Activated T-cell treated with anti-CD3 and anti-CD28 coated beads, Interleukin-2, amount 50 U/mL, for 72 hours (primary cell): Measurements from ENCODE around the gene GARIN3. TPM values are rescaled to one million over a fixed set of nuclear protein-coding genes. Genes with fewer than 3 reads are reported as not detected.

Experiments
- ATAC-seq, 2 donors: fragments of 150-1000 bp; cut with Tn5 transposase; replicated peaks in 1 of 2; 2 replicates each; pipeline ENCODE4 v1.10.0; 2021; ENCODE audit warnings: moderate library complexity in 2 of 2, mild to moderate bottlenecking in 1 of 2
- DNase-seq, 2 donors: peaks; one replicate each; pipeline ENCODE4 v3.0.0; 2021 to 2022; ENCODE audit warnings: mixed read lengths in 1 of 2
- H3K27ac Mint-ChIP-seq: one replicate; pipeline ENCODE4 v1.8.0; 2022; ENCODE audit warnings: mild to moderate bottlenecking, moderate library complexity, mixed read lengths
- H3K27me3 Mint-ChIP-seq: one replicate; pipeline ENCODE4 v1.8.0; 2022; ENCODE audit warnings: low read depth, mixed read lengths
- H3K36me3 Mint-ChIP-seq, 2 donors: one replicate each; pipeline ENCODE4 v1.8.0; 2022; ENCODE audit warnings: mixed read lengths in 2 of 2, mild to moderate bottlenecking in 1 of 2; ENCODE audit not compliant: insufficient read depth in 2 of 2
- H3K4me1 Mint-ChIP-seq: one replicate; pipeline ENCODE4 v1.8.0; 2022; ENCODE audit warnings: low read depth, mixed read lengths
- H3K4me3 Mint-ChIP-seq, 2 donors: one replicate each; pipeline ENCODE4 v1.8.0; 2022; ENCODE audit warnings: mild to moderate bottlenecking in 2 of 2, mixed read lengths in 2 of 2, moderate library complexity in 2 of 2
- H3K9me3 Mint-ChIP-seq, 2 donors: one replicate each; pipeline ENCODE4 v1.8.0; 2022; ENCODE audit warnings: mixed read lengths in 2 of 2
- total RNA-seq, 2 donors: library from RNA; stranded (reverse); gene quantifications; one replicate each; pipeline ENCODE4 v1.2.3, GENCODE V29; 2022

The GARIN3 gene
- total RNA-seq, 2 donors from 2014 or later: 0.22 to 0.39 TPM

DNA sequence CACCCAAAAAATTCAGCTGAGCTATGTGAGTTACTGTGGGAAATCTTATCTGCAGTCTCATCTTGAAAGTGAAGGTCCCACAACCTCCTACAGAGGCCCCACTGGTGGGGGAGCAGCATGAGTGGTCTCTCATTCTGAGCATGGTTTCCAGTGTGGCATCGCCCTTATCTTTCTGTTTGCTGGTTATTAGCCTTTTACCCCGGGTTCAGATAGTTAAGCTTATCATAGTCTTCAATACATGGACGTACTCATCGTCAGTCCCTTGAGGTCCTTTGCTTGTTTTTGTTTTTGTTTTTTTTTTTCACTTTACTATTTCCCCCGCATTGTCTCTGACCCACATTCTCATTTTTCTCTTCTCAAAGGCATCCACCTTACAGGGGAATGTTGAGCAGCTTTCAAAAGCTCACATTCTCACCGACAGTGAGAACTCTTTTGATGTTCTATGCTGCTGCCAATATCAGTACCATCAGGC, 49.5 kb downstream of the GARIN3 start:
- ATAC-seq (peak; percentile 89), DNase-seq (peak; percentile 39 to 59)
- no peaks in the 10 kb centered on the region for H3K27me3 Mint-ChIP-seq
- H3K27ac Mint-ChIP-seq: peak overlapping the region; percentile 34
- H3K4me3 Mint-ChIP-seq: peak overlapping the region; percentile 54 to 63
- peaks cover 5 to 8% of the 10 kb centered on the region in 2 donors for H3K36me3 Mint-ChIP-seq
- H3K4me1 Mint-ChIP-seq: peaks cover 46% of the 10 kb centered on the region
- H3K9me3 Mint-ChIP-seq: peaks cover 2 to 6% of the 10 kb centered on the region in 2 donors

DNA sequence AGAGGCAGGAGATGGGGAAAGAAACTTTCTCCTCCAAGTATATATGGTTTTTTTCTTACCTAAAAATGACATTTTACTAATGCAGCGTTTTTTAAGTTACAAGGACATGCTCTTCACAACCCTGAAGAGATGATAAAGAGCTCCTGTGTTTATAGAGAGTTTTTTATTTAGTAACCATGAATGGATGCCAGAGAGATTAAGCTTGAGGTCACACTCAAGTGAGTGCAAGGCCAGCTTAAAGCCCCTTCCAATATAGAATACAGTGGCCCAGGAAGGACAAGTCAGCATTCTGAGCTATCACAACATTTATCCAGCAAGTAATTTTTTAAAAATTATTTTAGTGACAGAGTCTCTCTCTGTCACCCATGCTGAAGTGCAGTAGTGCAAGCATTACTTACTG, 50.6 kb downstream of the GARIN3 start:
- Mint-ChIP-seq H3K27me3 (no peaks in the 10 kb centered on the region), H3K36me3 (no peaks in the 10 kb centered on the region), H3K4me3 (peak overlapping the region in 1 of 2 donors; percentile 15), H3K4me1 (peaks cover 54% of the 10 kb centered on the region), H3K9me3 (no peaks in the 10 kb centered on the region), H3K27ac (peak overlapping the region; percentile 50)
- no peak for DNase-seq
- ATAC-seq: no peak

DNA sequence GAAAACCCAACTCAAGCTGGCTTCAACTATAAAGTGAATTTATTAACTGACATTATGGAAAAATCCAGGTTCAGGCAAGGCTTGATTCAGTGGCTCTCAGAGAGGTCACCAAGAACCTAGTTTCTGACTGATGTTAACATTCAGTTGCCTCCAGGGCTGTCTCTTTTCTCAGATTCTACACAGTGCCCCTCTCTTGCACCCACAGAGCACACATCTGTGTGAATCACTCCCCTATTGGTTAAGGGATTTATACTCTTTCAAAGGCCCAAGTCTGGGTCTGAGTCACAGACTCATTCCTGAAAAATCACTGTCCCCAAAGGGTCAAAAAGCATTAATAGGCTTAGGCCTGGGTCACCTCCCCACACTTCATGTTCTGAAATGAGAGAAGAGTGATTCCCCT, 51.1 kb downstream of the GARIN3 start:
- peak; percentile 59 to 65 for ATAC-seq

DNA sequence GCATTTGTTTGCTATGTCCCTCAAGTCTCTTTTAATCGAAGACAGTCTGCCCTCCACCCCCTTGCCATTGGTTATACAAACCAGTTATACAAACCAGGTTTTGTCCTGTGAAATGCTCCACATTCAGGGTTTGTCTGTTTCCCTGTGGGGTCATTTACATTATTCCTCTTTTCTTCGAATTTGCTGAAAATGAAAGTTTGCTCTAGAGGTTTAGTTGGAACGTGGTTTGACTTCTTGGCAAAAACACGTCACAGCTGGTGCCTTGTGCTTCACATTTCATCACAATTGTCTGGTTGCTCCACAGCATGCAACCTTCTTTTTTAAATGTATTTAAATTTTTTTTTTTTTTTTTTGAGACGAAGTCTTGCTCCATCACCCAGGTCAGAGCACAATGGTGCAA, 53.1 kb downstream of the GARIN3 start:
- H3K27me3 Mint-ChIP-seq: no peaks in the 10 kb centered on the region
- H3K4me1 Mint-ChIP-seq: peaks cover 79% of the 10 kb centered on the region
- H3K36me3 Mint-ChIP-seq: peaks cover 1% of the 10 kb centered on the region in 2 donors
- no peak for ATAC-seq
- H3K27ac Mint-ChIP-seq: no peak overlapping the region
- no peak for DNase-seq
- peak overlapping the region in 1 of 2 donors; percentile 34 for H3K4me3 Mint-ChIP-seq
- no peaks in the 10 kb centered on the region for H3K9me3 Mint-ChIP-seq

More for the DNA sequence above, 51.1 kb downstream of the GARIN3 start:
- no peak for DNase-seq
- H3K4me1 Mint-ChIP-seq: peaks cover 58% of the 10 kb centered on the region
- peak overlapping the region; percentile 50 for H3K27ac Mint-ChIP-seq
- no peaks in the 10 kb centered on the region for H3K36me3 Mint-ChIP-seq
- H3K27me3 Mint-ChIP-seq: no peaks in the 10 kb centered on the region
- H3K9me3 Mint-ChIP-seq: no peaks in the 10 kb centered on the region
- H3K4me3 Mint-ChIP-seq: peak overlapping the region; percentile 4 to 22

Other genes with a start within 250 kb of the GARIN3 start
- 10 to 100 TPM in 1 of 2 donors, 1 to 10 TPM in 1; 7.3 to 10.6 TPM for gene TIMD4, start 203.0 kb downstream of the GARIN3 start, total RNA-seq
- 1 to 10 TPM; 2.6 to 2.7 TPM for gene HAVCR1, start 107.1 kb downstream of the GARIN3 start, total RNA-seq
- 10 to 100 TPM; 19.7 to 30.2 TPM for gene HAVCR2, start 57.2 kb downstream of the GARIN3 start, total RNA-seq
- 10 to 100 TPM; 12.7 to 16.7 TPM for gene MED7, start 23.4 kb downstream of the GARIN3 start, total RNA-seq
- gene ITK, start 14.6 kb upstream of the GARIN3 start, total RNA-seq: 100 to 1,000 TPM; 289 to 314 TPM
- 100 to 1,000 TPM; 235 to 288 TPM for gene CYFIP2, start 99.9 kb upstream of the GARIN3 start, total RNA-seq